K562 (cell line): ENCODE data around the gene TPD52L2. TPM values are rescaled to one million over a fixed set of nuclear protein-coding genes. Genes with fewer than 3 reads are reported as not detected.
"Not testable (repeated sequence)": the region's sequence is repeated elsewhere in the genome, so short reads cannot be mapped to it uniquely, and the experiment has no call there.

ENCODE experiments used
- ATAC-seq: fragments of 200-7000 bp; cut with Tn5 transposase; 3 replicates; pipeline ENCODE4 v1.9.1; 2020; ENCODE audit warnings: moderate library complexity
- BruUV-seq: library from RNA; stranded (reverse); fragments of 400-500 nt; replicated peaks from 2 replicates; lab custom pipeline; 2021; lab: Mats Ljungman, UMichigan
- CTCF ChIA-PET: fragments of 300-600 bp; formaldehyde crosslinking; extraction: SDS; loops from one replicate; lab custom pipeline; 2021; ENCODE audit warnings: low intra/inter-chr PET ratio; lab: Yijun Ruan, JAX
- POLR2A ChIA-PET: fragments of 300-600, 350-650 bp; sonication (Branson Sonifier 250); formaldehyde crosslinking; extraction: SDS; loops from one replicate; lab custom pipeline; 2021; ENCODE audit warnings: antibody characterized with exemption, inconsistent platforms; lab: Yijun Ruan, JAX
- DNase-seq, 4 experiments: peaks; one replicate each; pipeline versions ENCODE4 v3.0.0 to v3.0.0-alpha.2; 2011 to 2018; ENCODE audit warnings: low spot score in 3 of 4, mixed read lengths in 3 of 4; ENCODE audit errors: extremely low read depth in 1 of 4
- FAIRE-seq: peaks from 2 replicates; lab custom pipeline; 2011; peaks lifted over from hg19 to GRCh38; lab: Jason Lieb, UNC
- H2AFZ ChIP-seq: 2 replicates; pipeline ENCODE4 v1.6.0; 2011; ENCODE audit warnings: low read depth, low read length, control low read depth, inconsistent platforms
- H3K27ac ChIP-seq: fragments of 200-600 bp; 3 replicates; pipeline ENCODE4 v1.8.0; 2011; ENCODE audit warnings: low read depth, mild to moderate bottlenecking, control low read depth, inconsistent platforms, low read length, moderate library complexity, mixed read lengths; ENCODE audit errors: extremely low read depth
- H3K27me3 ChIP-seq, 2 experiments: fragments of 300-600 bp in 1 of 2; 2 replicates in 1 of 2; 3 replicates in 1 of 2; pipeline versions ENCODE4 v1.6.0 to v1.8.0; 2011; ENCODE audit warnings: inconsistent platforms in 2 of 2, low read length in 2 of 2, mild to moderate bottlenecking in 1 of 2, mixed read lengths in 1 of 2, moderate library complexity in 1 of 2; ENCODE audit not compliant: control insufficient read depth in 2 of 2, insufficient read depth in 2 of 2
- H3K36me3 ChIP-seq: fragments of 300-600 bp; 3 replicates; pipeline ENCODE4 v1.8.0; 2011; ENCODE audit warnings: mild to moderate bottlenecking, low read length, inconsistent platforms; ENCODE audit not compliant: control insufficient read depth, insufficient read depth
- H3K4me1 ChIP-seq, 2 experiments: fragments of 200-600 bp in 1 of 2; replicated peaks in 1 of 2; 2 replicates in 1 of 2; 3 replicates in 1 of 2; pipeline versions ENCODE4 v1.5.1 to v1.8.0; 2011; ENCODE audit warnings: inconsistent platforms in 2 of 2, low read length in 2 of 2, mild to moderate bottlenecking in 1 of 2, mixed read lengths in 1 of 2, moderate library complexity in 1 of 2; ENCODE audit not compliant: control insufficient read depth in 2 of 2, insufficient read depth in 2 of 2
- H3K4me2 ChIP-seq: 2 replicates; pipeline ENCODE4 v1.6.1; 2011; ENCODE audit warnings: low read length, control low read depth, inconsistent platforms, mixed read lengths; ENCODE audit not compliant: insufficient read depth
- H3K4me3 ChIP-seq: fragments of 200-600 bp; sonication (generic), shearing (Covaris generic); 2 replicates; pipeline ENCODE4 v1.5.1; 2016; ENCODE audit warnings: control low read depth, inconsistent platforms
- H3K79me2 ChIP-seq: fragments of 200-600 bp; 3 replicates; pipeline ENCODE4 v1.8.0; 2011; ENCODE audit warnings: low read length, inconsistent platforms; ENCODE audit not compliant: control insufficient read depth, insufficient read depth
- H3K9ac ChIP-seq, 2 experiments: 2 replicates each; pipeline versions ENCODE4 v1.6.0 to v1.6.1; 2011; ENCODE audit warnings: low read depth in 2 of 2, low read length in 2 of 2, control low read depth in 1 of 2, inconsistent platforms in 1 of 2, mild to moderate bottlenecking in 1 of 2, mixed read lengths in 1 of 2; ENCODE audit not compliant: insufficient read depth in 1 of 2
- H3K9me1 ChIP-seq: one replicate; pipeline ENCODE4 v1.6.0; 2011; ENCODE audit warnings: inconsistent platforms, mild to moderate bottlenecking, low read length, moderate library complexity; ENCODE audit not compliant: control insufficient read depth, insufficient read depth
- H3K9me3 ChIP-seq: replicated peaks from 2 replicates; pipeline ENCODE4 v1.5.1; 2011; ENCODE audit warnings: low read depth, low read length, inconsistent platforms; ENCODE audit not compliant: control insufficient read depth, insufficient read depth
- H4K20me1 ChIP-seq: replicated peaks from 2 replicates; pipeline ENCODE4 v1.6.1; 2011; ENCODE audit warnings: low read length, inconsistent platforms, mixed read lengths; ENCODE audit not compliant: control insufficient read depth, insufficient read depth
- EGR1 ChIP-seq: fragments of 450-650 bp; conservative IDR thresholded peaks from 2 replicates; pipeline ENCODE4 v1.6.1; 2017; ENCODE audit warnings: mild to moderate bottlenecking
- WGBS: fragments of 100-300 bp; shearing (Covaris generic); methylation state at CpG from one replicate; pipeline ENCODE4 v1.1.6; 2016; ENCODE audit warnings: low coverage, mixed read lengths; ENCODE audit not compliant: insufficient coverage; ENCODE audit errors: missing lambda C conversion rate; 5-methylcytosine and 5-hydroxymethylcytosine counted together
- in situ Hi-C: fragments of 300-500 bp; cut with MboI; formaldehyde crosslinking; loops from 4 replicates; pipeline ENCODE4 v1.15.0; 2018; ENCODE audit warnings: inconsistent platforms, mixed read lengths
- intact Hi-C: fragments of 100-400 bp; cut with micrococcal nuclease; formaldehyde crosslinking; loops from 2 replicates; pipeline ENCODE4 v1.14.2; 2022
- polyA plus RNA-seq, 8 experiments: library from polyadenylated mRNA; depleted of rRNA in 4 of 8; stranded (reverse) in 5 of 8; unstranded in 3 of 8; fragments of >200 nt; fragmentation: Nextera tagmentation in 2 of 8; fragmentation: Illumina TruSeq in 1 of 8; extraction: Ambion mirVana in 2 of 8; extraction: Trizol in 1 of 8; gene quantifications; 2 replicates each; pipeline versions ENCODE4 v1.2.1 to v1.2.3, GENCODE V29; 2011 to 2014; ENCODE audit warnings: inconsistent platforms in 1 of 8, missing spikeins in 1 of 8
- total RNA-seq, 7 experiments: library from RNA; depleted of rRNA in 6 of 7; stranded (reverse); fragments of >200 nt in 6 of 7; fragmentation: Illumina TruSeq in 2 of 7; extraction: Trizol in 2 of 7; gene quantifications; 2 replicates each; pipeline versions ENCODE4 v1.2.1 to v1.2.3, GENCODE V29; 2011 to 2021; ENCODE audit warnings: low replicate concordance in 1 of 7

Gene TPD52L2
- total and polyA plus RNA-seq, 9 of the 15 experiments (the other 6 are each of a cell fraction or from before 2014, with no cell fraction given), result 1.9 to 117 (median 74.6) TPM

- H3K9ac ChIP-seq, ATAC-seq, intact Hi-C loops, BruUV-seq, H3K9me3 ChIP-seq, H2AFZ ChIP-seq, H3K9me1 ChIP-seq, CTCF ChIA-PET, H3K79me2 ChIP-seq, H3K4me2 ChIP-seq, H4K20me1 ChIP-seq, H3K27ac ChIP-seq, in situ Hi-C loops, DNase-seq, H3K36me3 ChIP-seq, FAIRE-seq, H3K4me3 ChIP-seq, H3K27me3 ChIP-seq: not testable (repeated sequence)
- WGBS, result 49% methylated on average over 14 of the region's 14 CpGs
- TF ChIP-seq EGR1, result peak; percentile 61
- POLR2A ChIA-PET, result interaction anchor here (1.9 kb wide), 1 partner anchor 11 kb away, joined by 4 read pairs; no protein-coding TSS in a partner anchor
- H3K4me1 ChIP-seq, result peaks cover 19 to 63% of the 10 kb centered on the region in 2 experiments
These were observed 13.5 kb upstream of the TPD52L2 start for GRCh38 chr20:63851548-63851943.

DNA sequence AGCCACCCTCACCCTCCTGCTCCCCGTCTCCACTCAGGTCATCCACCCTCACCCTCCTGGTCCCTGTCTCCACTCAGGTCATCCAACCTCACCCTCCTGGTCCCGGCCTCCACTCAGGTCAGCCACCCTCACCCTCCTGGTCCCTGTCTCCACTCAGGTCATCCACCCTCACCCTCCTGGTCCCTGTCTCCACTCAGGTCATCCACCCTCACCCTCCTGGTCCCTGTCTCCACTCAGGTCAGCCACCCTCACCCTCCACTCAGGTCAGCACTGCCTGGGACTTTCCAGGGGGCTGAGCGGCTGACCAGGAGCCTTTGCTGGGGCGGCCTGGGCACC, 11.4 kb upstream of the TPD52L2 start:
- H3K27ac ChIP-seq, H3K4me3 ChIP-seq, DNase-seq, H3K9me3 ChIP-seq, H3K27me3 ChIP-seq, H3K9me1 ChIP-seq, H4K20me1 ChIP-seq, H3K4me2 ChIP-seq, ATAC-seq, BruUV-seq, in situ Hi-C loops, FAIRE-seq, intact Hi-C loops, H3K79me2 ChIP-seq, CTCF ChIA-PET, POLR2A ChIA-PET, H2AFZ ChIP-seq, H3K36me3 ChIP-seq: not testable (repeated sequence)
- Histone ChIP-seq H3K4me1 (peaks cover 13 to 57% of the 10 kb centered on the region in 2 experiments), H3K9ac (peak overlapping the region in 1 of 2 experiments; percentile 83; a peak in 2 of 4 replicates)
- WGBS, result 89% methylated on average over 3 of the region's 4 CpGs
